A673 (cell line): ENCODE measurements around the gene PRR22. TPM values are rescaled to one million over a fixed set of nuclear protein-coding genes. Genes with fewer than 3 reads are reported as not detected.

Experiments
- BruUV-seq: library from RNA; stranded (reverse); fragments of 400-500 nt; replicated peaks from 2 replicates; lab custom pipeline; 2021; lab: Mats Ljungman, UMichigan
- CTCF ChIA-PET: fragments of 300-600 bp; sonication (Branson Sonifier 250); formaldehyde crosslinking; loops from one replicate; lab custom pipeline; 2022; ENCODE audit warnings: antibody characterized with exemption; lab: Charles Lee
- POLR2A ChIA-PET: fragments of 300-600 bp; sonication (Branson Sonifier 250); formaldehyde crosslinking; loops from one replicate; lab custom pipeline; 2022; ENCODE audit warnings: antibody characterized with exemption; ENCODE audit not compliant: low non-redundant PET; lab: Charles Lee
- DNase-seq: peaks from one replicate; pipeline ENCODE4 v3.0.0-alpha.2; 2015; ENCODE audit warnings: low spot score
- H3K27ac ChIP-seq: fragments of 200-600 bp; sonication (generic); 2 replicates; pipeline ENCODE4 v1.5.1; 2016; ENCODE audit warnings: mixed run types, low read depth, mild to moderate bottlenecking, mixed read lengths, antibody characterized with exemption, low read length; ENCODE audit not compliant: poor library complexity, severe bottlenecking
- H3K27me3 ChIP-seq: fragments of 200-600 bp; sonication (generic); replicated peaks from 2 replicates; pipeline ENCODE4 v1.6.1; 2017; ENCODE audit warnings: mixed run types, low read depth, mild to moderate bottlenecking, mixed read lengths, antibody characterized with exemption, low read length; ENCODE audit not compliant: insufficient read depth, poor library complexity
- H3K36me3 ChIP-seq: fragments of 200-600 bp; sonication (generic); 2 replicates; pipeline ENCODE4 v1.6.1; 2016; ENCODE audit warnings: mixed run types, mild to moderate bottlenecking, mixed read lengths, antibody characterized with exemption, low read length; ENCODE audit not compliant: insufficient read depth, poor library complexity, severe bottlenecking
- H3K4me1 ChIP-seq: fragments of 200-600 bp; sonication (generic); 2 replicates; pipeline ENCODE4 v1.6.1; 2017; ENCODE audit warnings: mixed run types, mild to moderate bottlenecking, mixed read lengths, antibody characterized with exemption, low read length; ENCODE audit not compliant: insufficient read depth, poor library complexity, severe bottlenecking
- H3K4me3 ChIP-seq: fragments of 200-600 bp; sonication (generic); 2 replicates; pipeline ENCODE4 v1.5.1; 2016; ENCODE audit warnings: low read depth, mixed run types, mild to moderate bottlenecking, mixed read lengths, low read length; ENCODE audit not compliant: poor library complexity, severe bottlenecking
- H3K9me3 ChIP-seq: fragments of 200-600 bp; sonication (generic); 2 replicates; pipeline ENCODE4 v1.6.1; 2016; ENCODE audit warnings: mixed run types, low read depth, mild to moderate bottlenecking, mixed read lengths, antibody characterized with exemption, low read length; ENCODE audit not compliant: poor library complexity, severe bottlenecking
- EZH2 ChIP-seq: fragments of 200-600 bp; sonication (generic); IDR thresholded peaks from 2 replicates; pipeline ENCODE4 v1.6.1; 2017; ENCODE audit warnings: borderline replicate concordance, low read depth, mild to moderate bottlenecking, mixed read lengths, antibody characterized with exemption, low read length; ENCODE audit not compliant: poor library complexity, severe bottlenecking
- intact Hi-C: fragments of 100-400 bp; cut with micrococcal nuclease; formaldehyde crosslinking; loops from one replicate; pipeline ENCODE4 v1.10.0; 2022; ENCODE audit not compliant: unreplicated experiment
- total RNA-seq: library from RNA; stranded (reverse); gene quantifications from 2 replicates; pipeline ENCODE4 v1.2.3, GENCODE V29; 2021
- TF ChIP-seq, protein P1 (sequence below): fragments of 300-800, 200-600 bp; sonication (generic); conservative IDR thresholded peaks from 2 replicates; pipeline ENCODE4 v1.5.1; 2017; ENCODE audit warnings: low read depth, mild to moderate bottlenecking, antibody characterized with exemption, low read length, moderate library complexity, mixed read lengths

Gene PRR22
- total RNA-seq, 1 experiment from 2014 or later, result 8.2 TPM

DNA sequence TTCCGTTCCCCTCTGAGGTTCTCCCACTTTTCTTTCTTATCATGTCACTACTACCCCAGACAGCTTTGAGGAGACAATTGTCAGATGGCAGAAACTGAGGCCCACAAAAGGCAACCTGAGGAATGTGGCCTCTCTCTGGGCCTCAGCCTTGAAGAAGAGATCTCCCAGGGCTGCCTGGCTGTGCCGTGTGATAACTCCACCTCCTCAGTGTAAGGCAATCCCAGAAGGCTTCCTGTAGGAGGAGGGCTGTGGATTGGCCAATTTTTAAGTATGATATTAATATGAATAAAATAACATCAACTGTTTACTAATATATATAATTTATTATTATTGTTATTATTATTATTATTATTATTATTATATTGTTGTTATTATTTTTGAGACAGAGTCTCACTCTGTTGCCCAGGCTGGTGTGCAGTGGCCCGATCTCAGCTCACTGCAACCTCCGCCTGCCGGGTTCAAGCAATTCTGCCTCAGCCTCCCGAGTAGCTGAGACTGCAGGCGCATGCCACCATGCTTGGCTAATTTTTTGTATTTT lies 10.9 kb upstream of the PRR22 start:
- H3K4me3 ChIP-seq, result no peak overlapping the region
- H3K4me1 ChIP-seq, result no peaks in the 10 kb centered on the region
- intact Hi-C loops, result no loop called here
- no peaks in the 10 kb centered on the region for H3K36me3 ChIP-seq
- no peaks in the 10 kb centered on the region for H3K27me3 ChIP-seq
- TF ChIP-seq, protein P1, sequence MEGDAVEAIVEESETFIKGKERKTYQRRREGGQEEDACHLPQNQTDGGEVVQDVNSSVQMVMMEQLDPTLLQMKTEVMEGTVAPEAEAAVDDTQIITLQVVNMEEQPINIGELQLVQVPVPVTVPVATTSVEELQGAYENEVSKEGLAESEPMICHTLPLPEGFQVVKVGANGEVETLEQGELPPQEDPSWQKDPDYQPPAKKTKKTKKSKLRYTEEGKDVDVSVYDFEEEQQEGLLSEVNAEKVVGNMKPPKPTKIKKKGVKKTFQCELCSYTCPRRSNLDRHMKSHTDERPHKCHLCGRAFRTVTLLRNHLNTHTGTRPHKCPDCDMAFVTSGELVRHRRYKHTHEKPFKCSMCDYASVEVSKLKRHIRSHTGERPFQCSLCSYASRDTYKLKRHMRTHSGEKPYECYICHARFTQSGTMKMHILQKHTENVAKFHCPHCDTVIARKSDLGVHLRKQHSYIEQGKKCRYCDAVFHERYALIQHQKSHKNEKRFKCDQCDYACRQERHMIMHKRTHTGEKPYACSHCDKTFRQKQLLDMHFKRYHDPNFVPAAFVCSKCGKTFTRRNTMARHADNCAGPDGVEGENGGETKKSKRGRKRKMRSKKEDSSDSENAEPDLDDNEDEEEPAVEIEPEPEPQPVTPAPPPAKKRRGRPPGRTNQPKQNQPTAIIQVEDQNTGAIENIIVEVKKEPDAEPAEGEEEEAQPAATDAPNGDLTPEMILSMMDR, result no peak
- TF ChIP-seq EZH2, result no peak
- no peak for DNase-seq
- BruUV-seq, result no TSS peak
- no peaks in the 10 kb centered on the region for H3K9me3 ChIP-seq
- POLR2A ChIA-PET, result no interaction called here
- H3K27ac ChIP-seq, result no peak overlapping the region
- CTCF ChIA-PET, result interaction anchor here (0.6 to 1.1 kb wide), 3 partner anchors 8 to 343 kb away, joined by 5 to 7 read pairs (median 6); no protein-coding TSS in a partner anchor

DNA sequence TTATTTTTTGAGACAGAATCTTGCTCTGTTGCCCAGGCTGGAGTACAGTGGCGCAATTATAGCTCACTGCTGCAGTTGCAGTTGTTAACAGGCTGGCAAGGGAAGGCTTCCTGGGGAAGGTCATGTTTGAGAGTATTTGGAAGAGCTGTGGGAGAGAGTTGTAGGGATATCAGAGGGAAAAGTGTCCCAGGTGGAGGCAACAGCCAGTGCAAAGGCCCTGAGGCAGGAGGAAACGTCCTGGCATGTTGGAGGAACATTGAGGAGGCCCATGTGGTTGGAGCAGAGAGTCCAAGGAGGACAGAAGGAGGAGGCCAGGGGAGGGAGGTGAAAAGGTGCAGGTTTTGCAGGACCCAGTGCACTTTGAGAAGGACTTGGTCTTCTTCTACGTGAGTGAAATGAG lies 8.6 kb upstream of the PRR22 start:
- H3K4me3 ChIP-seq, result no peak overlapping the region
- H3K4me1 ChIP-seq, result peaks cover 7% of the 10 kb centered on the region
- H3K9me3 ChIP-seq, result no peaks in the 10 kb centered on the region
- H3K27ac ChIP-seq, result no peak overlapping the region
- H3K36me3 ChIP-seq, result peaks cover 20% of the 10 kb centered on the region
- no peak for TF ChIP-seq EZH2
- ChIA-PET CTCF (interaction anchor here (0.6 to 1.1 kb wide), 5 partner anchors 11 to 373 kb away, joined by 3 to 19 read pairs (median 3); no protein-coding TSS in a partner anchor), POLR2A (interaction anchor here (0.5 kb wide), 1 partner anchor 61 kb away, joined by 4 read pairs; no protein-coding TSS in a partner anchor)
- no TSS peak for BruUV-seq
- no peaks in the 10 kb centered on the region for H3K27me3 ChIP-seq
- DNase-seq, result no peak
- intact Hi-C loops, result no loop called here

DNA sequence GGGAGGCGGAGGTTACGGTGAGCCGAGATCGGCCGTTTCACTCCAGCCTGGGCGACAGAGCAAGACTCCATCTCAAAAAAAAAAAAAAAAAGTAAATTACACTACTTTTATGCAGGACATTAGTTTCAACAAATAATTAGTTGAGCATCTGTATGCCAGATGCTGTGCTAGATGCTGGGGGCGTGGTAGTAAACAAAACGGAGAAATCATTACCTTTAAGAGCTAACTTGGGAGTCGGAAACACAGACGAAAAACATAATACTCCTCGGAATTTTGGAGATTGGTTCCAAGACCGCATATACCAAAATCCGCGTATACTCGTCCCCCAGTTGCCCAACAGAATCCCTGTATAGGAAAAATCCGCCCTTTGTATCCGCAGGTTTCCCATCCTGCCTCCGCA lies 7.7 kb upstream of the PRR22 start:
- Histone ChIP-seq H3K4me1 (peaks cover 7% of the 10 kb centered on the region), H3K27me3 (no peaks in the 10 kb centered on the region), H3K9me3 (no peaks in the 10 kb centered on the region), H3K4me3 (no peak overlapping the region), H3K27ac (no peak overlapping the region), H3K36me3 (peaks cover 30% of the 10 kb centered on the region)
- intact Hi-C loops, result no loop called here
- no peak for TF ChIP-seq EZH2
- TF ChIP-seq, protein P1, result no peak
- no TSS peak for BruUV-seq
- POLR2A ChIA-PET, result interaction anchor here (0.7 kb wide), 1 partner anchor 180 kb away, joined by 10 read pairs; no protein-coding TSS in a partner anchor
- DNase-seq, result no peak
- CTCF ChIA-PET, result no interaction called here
